Choroid plexus epithelial cell (primary cell): ENCODE measurements around the gene USP36.

Experiments used
- DNase-seq: peaks from one replicate; pipeline ENCODE4 v3.0.0-alpha.2; 2010; ENCODE audit warnings: low read depth
- H3K4me3 ChIP-seq: 2 replicates; pipeline ENCODE4 v1.5.1; 2011; ENCODE audit warnings: low read depth, mild to moderate bottlenecking, control low read depth, low read length, moderate library complexity
- CTCF ChIP-seq: conservative IDR thresholded peaks from 2 replicates; pipeline ENCODE4 v1.5.1; 2011; ENCODE audit warnings: low read depth, mild to moderate bottlenecking, control low read depth, inconsistent platforms, low read length, moderate library complexity

Gene USP36

DNA sequence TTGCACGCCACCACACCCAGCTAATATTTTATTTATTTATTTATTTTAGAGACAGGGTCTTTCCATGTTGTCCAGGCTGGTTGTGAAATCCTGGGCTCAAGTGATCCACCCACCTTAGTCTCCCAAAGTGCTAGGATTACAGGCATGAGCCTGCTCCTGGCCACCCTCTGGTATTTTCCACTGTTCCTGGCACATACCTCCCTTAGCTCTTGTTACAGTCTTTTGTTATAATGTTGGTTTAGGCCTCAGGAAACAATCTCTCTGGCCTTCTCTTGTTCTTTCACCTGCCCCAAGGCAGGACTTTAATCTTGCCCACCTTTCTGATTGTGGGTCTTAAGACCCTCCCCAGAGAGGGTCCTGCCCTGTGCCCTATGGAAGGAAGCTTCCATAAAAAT, 55.0 kb downstream of the USP36 start:
- no peak for DNase-seq

DNA sequence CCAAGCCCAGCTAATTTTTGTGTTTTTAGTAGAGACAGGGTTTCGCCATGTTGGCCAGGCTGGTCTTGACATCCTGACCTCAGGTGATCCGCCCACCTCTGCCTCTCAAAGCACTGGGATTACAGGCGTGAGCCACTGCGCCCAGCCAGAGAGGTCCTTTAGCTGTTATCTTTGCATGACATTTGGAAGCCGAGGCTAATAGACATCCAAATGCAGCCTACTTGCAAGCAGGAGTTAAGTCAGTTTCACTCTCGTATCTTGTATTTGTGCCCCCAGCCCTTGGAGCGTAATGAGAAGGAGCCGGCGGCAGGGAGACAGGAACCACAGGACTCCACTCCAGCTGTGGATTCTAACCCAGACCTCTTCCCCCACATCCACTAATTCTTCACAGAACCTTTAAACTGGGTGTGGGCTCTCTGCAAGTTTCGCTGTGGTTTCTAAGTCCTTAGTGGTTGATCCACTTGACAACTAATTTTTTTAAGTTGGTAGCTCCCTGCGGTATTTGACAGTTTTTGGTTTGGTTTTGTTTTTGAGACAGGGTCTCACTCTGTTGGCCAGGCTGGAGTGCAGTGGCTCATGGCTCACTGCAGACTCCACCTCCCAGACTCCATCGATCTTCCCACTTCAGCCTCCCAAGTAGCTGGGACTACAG, 55.5 kb downstream of the USP36 start:
- no peak for DNase-seq
- H3K4me3 ChIP-seq = no peak overlapping the region
- TF ChIP-seq CTCF = no peak

More for the DNA sequence above, 55.0 kb downstream of the USP36 start:
- no peak for TF ChIP-seq CTCF
- H3K4me3 ChIP-seq = no peak overlapping the region

GRCh38 chr17:78784352-78784751, 56.3 kb downstream of the USP36 start:
- TF ChIP-seq CTCF = no peak
- no peak overlapping the region for H3K4me3 ChIP-seq
- DNase-seq = no peak

DNA sequence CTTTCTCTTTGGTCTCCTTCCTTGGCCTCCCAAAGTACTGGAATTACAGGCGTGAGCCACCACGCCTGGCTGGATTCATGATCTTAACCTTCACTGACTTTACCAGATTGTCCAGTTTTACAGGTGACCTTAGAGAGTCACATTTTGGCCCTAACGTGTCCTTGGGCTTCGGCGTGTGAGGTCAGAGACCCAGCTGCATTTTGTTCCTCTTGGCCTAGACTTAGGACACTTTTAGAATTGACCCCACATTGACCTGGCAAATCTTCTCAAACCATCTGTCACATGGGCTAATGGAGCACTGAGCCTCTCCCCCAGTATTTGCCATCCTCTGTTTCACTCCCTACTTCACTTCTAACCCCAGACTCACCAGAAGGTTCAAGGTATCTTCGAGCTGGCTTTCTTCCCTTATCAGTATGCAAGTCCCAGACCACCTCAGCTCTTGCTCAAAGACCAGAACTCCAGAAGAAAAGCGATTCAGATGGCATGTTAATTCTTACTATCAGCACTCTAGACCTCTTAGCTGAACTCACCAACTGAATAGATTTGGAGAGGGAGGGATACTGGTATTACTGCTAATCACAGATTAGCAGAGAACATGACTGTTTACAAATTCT, 56.8 kb downstream of the USP36 start:
- DNase-seq = no peak
- no peak overlapping the region for H3K4me3 ChIP-seq
- no peak for TF ChIP-seq CTCF

DNA sequence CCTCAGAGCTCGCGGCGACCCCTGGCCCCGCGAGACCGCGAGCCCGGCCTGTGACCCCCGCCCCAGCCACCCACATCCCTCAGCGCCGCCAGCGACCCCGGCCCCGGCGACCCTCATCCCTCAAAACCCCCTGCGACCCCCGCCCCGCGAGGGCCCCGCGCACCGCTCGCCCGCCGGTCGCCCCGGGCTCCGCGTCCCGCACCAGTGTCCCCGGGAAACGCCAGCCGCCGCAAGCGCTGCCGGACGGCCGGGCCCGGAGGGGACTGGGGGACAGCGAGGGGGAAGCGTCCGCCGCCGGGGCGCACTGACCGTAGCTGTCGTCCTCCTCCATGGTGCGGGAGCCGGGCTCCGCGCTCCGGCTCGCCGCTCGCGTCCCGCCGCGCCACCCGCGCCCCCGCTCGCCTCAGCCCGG, 58.7 kb downstream of the USP36 start, which contains the start of gene CYTH1:
Gene CYTH1, minus strand, starts transcription at position 381 of the 412 bp plus-strand sequence. Its CDS starts 50 bp downstream, at position 331.
- no peak for TF ChIP-seq CTCF
- DNase-seq = no peak

DNA sequence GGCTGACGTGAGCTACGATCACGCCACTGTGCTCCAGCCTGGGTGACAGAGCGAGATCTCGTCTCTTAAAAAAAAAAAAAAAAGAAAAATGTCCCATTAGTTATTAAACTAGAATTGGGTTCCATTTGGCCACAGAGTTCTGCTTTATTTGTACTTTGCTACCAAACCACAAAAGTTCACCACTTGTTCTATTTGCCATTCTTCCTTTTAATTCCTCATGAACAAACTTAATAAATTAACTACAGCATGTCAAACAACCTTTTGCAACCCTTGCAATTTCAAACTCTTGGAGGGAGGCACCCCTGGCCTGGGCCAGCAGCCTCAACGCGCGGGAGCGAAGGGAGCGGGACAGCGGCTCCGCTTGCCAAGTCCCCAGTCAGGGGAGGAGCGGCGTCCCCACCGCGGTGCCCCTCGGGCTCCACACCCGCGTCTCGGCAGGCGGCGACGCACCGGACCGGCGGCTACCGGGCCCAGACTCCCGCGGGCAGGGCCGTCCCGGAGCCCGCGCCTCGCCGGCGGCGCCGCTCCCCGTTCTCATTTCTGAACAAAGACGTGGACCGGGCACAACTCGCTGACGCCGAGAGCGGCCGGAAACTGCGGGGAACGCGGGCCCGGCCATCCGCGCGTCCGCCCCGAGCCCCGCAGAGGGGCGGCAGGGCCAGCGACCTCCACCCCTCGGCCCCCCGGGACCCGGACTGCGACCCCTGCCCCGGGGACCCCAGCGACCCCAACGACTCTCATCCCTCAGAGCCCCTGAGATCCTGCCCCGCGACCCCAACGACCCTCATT, 59.3 kb downstream of the USP36 start:
- peak overlapping the region; percentile 83 for H3K4me3 ChIP-seq
- no peak for TF ChIP-seq CTCF
- DNase-seq = peak; percentile 23

More for the DNA sequence above, 58.7 kb downstream of the USP36 start, which contains the start of gene CYTH1:
- peak within 1 kb of the TSS; percentile 92 for H3K4me3 ChIP-seq
